ENCODE data around the gene ALMS1.
"Not testable (repeated sequence)": the region's sequence is repeated elsewhere in the genome, so short reads cannot be mapped to it uniquely, and the experiment has no call there.

The ALMS1 gene

DNA sequence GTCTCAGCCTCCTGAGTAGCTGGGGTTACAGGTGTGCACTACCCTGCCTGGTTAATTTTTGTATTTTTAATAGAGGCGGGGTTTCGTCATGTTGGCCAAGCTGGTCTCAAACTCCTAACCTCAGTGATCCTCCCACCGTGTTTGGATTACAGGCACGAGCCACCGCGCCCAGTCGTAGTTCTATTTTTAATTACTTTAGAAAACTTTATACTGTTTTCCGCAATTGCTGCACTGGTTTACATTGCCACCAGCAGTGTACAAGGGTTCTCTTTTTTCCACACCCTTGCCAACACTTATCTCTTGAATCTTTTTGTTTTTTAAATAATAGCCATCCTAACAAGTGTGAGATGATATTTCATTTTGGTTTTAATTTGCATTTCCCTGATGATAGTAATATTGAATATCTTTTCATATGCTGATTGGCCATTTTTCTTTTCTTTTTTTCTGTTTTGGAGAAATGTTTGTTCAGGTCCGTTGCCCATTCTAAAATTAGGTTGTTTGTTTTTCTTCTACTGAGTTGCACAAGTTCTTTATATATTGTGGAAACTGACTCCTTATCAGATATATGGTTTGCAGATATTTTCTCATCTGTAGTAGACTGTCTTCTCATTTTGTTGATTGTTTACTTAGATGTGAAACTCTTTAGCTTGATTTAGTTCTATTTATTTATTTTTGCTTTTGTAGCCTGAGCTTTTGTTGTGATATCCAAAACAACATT, 16.9 kb downstream of the ALMS1 start:
- no peak for FAIRE-seq

DNA sequence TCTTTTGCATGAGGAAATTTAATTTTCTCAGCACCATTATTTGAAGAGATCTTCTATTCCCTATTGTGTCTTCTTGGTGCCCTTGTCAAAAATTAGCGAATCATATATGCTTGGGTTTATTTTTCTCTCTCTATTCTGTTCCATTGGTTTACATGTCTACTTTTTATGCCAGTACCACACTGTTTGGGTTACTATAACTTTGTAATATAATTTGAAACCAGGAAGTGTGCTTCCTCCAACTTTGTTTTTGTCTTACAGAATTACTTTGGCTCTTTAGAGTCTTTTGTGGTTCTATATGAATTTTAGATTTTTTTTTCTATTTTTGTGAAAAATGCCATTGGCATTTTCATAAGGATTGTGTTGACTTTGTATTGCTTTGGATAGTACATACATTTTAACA, 17.6 kb downstream of the ALMS1 start:
- FAIRE-seq = no peak

DNA sequence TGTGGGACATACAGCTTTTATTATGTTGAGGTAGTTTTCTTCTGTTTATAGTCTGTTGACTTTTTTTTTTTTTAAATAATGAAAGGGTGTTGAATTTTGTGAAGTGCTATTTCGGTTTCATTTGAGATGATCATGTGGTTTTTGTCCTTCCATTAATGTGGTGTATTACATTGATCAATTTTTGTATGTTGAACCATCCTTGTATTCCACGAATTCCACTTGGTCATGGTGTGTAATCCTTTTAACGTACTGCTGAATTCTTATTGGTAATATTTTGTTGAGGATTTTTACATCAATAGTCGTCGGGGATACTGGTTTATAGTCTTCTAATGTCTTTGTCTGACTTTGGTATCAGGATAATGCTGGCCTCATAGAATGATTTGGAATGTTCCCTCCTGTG, 18.8 kb downstream of the ALMS1 start:
- FAIRE-seq = no peak

GRCh38 chr2:73406996-73407395, 21.4 kb downstream of the ALMS1 start:
- no peak for FAIRE-seq

DNA sequence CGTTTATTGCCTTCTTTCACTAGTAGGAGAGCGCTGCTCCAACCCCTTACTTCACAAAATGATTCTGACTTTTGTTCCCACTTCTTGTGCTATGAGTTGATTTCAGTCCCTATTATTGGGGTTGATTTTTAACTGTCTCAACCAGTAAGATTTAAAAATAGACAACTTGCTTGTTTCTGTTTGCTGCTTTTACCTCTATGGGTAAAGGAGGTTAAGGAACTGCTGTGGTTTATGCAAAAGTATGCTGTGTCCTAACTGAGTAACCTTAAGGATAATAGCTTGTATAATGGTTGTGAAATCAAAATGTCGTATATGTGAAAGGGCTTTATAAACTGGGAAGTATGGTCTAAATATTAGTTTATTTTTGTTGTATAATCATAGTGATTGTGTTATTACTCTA, 22.6 kb downstream of the ALMS1 start:
- FAIRE-seq = no peak

DNA sequence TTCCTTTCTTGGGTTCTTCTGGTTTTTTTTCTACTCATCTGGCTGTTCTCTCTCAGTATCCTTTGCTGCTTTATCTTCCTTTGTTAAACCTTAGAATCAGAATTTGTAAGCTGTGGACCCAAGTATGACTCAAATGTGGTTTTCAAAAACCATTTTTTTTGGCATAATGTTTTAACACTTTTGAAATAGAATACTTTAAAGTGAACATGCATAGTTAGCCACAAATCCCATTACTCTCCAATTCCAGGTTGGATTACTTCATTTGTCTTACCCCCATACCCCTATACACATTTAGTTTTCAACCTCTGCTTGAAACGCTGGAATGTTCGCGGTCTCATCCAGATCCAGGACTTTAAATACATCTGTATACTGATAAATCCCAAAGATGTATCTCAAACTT, 29.1 kb downstream of the ALMS1 start:
- FAIRE-seq = no peak

DNA sequence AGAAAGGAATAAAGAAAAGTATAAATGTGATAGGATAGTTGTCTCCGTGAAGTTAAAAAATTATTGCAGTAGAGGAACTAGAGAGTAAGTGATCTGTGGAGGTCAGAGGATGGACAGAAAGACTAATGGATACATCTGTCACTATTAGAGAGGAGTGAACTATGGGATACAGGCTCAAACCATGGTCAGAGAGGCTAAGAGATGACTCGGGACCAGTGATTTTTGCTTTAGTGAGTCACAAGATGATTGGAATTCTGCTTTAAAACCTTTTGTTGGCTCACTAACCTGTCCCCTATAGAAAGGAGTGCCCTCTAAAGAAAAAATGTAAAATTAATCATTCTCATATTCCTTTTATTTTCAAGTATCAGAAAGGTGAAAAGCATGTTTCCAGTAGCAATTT, 30.3 kb downstream of the ALMS1 start:
- no peak for FAIRE-seq

GRCh38 chr2:73418343-73418742, 32.7 kb downstream of the ALMS1 start:
- FAIRE-seq = no peak

GRCh38 chr2:73423913-73424312, 38.3 kb downstream of the ALMS1 start:
- no peak for FAIRE-seq

GRCh38 chr2:73426176-73426575, 40.5 kb downstream of the ALMS1 start:
- no peak for FAIRE-seq

- FAIRE-seq = no peak
Observed at GRCh38 chr2:73436019-73436418, 50.4 kb downstream of the ALMS1 start.

GRCh38 chr2:73444202-73444601, 58.6 kb downstream of the ALMS1 start:
- no peak for FAIRE-seq

DNA sequence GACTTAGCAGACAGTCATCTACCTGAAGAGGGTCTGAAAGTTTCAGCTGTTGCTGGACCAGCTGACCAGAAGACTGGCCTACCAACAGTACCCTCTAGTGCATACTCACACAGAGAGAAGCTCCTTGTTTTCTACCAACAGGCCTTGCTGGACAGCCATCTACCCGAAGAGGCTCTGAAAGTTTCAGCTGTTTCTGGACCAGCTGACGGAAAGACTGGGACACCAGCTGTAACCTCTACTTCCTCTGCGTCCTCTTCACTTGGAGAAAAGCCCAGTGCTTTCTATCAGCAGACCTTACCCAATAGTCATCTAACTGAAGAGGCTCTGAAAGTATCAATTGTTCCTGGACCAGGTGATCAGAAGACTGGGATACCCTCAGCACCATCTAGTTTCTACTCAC, 63.2 kb downstream of the ALMS1 start:
- FAIRE-seq = no peak

DNA sequence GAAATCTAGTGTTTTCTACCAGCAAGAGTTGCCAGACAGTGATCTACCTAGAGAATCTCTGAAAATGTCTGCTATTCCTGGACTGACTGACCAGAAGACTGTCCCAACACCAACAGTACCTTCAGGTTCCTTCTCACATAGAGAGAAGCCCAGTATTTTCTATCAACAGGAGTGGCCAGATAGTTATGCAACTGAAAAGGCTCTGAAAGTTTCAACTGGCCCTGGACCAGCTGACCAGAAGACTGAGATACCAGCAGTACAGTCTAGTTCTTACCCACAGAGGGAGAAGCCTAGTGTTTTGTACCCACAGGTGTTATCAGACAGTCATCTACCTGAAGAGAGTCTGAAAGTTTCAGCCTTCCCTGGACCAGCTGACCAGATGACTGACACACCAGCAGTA, 63.8 kb downstream of the ALMS1 start:
- FAIRE-seq = no peak

- no peak for FAIRE-seq
Observed at GRCh38 chr2:73451263-73451972, 65.8 kb downstream of the ALMS1 start.

GRCh38 chr2:73457982-73458381, 72.3 kb downstream of the ALMS1 start:
- no peak for FAIRE-seq

GRCh38 chr2:73462388-73462787, 76.8 kb downstream of the ALMS1 start:
- FAIRE-seq = not testable (repeated sequence)

GRCh38 chr2:73468376-73468775, 82.7 kb downstream of the ALMS1 start:
- FAIRE-seq = no peak

- FAIRE-seq = not testable (repeated sequence)
Observed at GRCh38 chr2:73483874-73484273, 98.2 kb downstream of the ALMS1 start.

DNA sequence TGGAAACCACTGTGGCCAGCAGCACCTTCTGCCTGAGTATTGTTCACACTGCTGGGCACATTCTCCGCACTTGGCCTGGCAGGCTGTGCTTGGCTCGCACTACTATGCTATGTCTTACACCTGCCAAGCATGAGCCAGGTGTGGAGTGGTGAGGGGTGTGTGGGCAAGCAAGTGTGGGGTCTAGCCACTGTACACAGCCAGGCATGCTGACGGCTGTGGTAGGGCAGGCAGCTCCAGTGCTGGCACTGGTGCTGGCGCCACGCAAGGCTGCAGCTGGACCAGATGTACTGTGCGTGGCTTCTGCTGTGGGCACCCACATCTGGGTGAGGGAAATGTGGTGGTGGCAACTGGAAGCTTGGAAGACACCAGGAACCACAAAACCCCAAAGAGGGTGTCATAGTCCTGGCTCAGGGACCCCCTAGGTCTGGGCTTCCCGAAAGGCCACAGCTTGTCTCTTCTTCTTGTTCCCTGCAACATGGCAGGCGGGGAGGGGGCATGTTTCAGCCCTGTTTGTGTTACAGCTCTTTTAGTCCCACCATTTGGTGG, 101.5 kb downstream of the ALMS1 start:
- FAIRE-seq = no peak

DNA sequence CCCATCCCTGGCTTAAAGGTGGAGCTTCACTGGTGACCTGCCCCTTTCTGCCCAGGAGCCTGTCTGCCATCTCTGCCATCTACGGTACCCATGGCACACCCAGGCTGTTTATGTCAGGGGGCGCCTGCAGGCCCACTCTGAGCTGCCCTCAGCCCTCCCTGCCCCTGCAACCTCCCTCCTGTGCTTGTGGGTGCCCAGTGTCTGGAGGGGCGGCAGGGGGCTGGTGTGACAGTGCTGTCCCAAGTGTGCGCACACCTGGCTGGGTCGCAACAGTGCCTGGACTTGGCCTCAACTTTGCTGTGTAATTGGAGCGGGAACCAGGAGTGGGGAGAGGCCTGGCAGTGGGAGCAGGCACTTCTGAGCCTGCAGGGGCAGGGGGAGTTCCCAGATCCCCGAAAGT, 102.4 kb downstream of the ALMS1 start:
- no peak for FAIRE-seq

DNA sequence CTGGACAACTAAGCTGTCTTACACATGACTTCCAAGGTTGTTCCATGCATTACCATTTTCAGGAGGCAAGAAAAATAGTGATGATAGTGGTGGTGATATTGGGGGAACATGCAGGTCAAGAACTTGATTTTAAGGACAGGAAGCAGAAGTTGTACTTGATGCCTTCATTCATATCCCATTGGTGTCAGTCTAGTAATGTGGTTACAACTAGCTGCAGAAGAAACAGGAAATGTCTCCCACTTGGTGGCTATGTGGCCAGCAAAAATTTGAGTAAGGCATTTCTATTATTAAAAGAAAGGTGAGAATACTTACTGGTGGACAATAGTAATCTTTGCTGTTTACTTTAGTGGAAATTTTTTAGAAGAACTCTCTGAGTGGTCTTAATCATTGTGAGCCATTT, 103.4 kb downstream of the ALMS1 start:
- FAIRE-seq = no peak

DNA sequence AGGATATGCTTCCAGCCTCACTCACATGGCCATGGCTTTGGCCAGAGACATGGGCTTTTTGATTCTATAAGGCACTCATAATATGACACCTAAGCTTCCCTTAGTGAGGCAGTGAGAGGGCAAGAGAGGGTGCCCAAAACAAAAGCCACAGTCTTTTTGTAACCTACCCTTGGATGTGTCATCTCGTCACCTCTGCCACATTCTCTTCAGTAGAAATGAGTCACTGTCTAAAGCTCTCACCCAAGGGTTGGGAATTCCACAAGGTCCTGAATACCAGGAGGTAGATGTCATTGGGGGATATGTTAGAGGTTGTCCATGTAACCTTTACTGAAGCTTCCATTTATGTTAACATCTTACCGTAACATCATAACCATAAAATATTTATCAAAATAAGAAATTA, 108.4 kb downstream of the ALMS1 start:
- FAIRE-seq = no peak

GRCh38 chr2:73503992-73504570, 118.4 kb downstream of the ALMS1 start:
- no peak for FAIRE-seq
